ENCODE measurements around the gene ELF3.

DNA sequence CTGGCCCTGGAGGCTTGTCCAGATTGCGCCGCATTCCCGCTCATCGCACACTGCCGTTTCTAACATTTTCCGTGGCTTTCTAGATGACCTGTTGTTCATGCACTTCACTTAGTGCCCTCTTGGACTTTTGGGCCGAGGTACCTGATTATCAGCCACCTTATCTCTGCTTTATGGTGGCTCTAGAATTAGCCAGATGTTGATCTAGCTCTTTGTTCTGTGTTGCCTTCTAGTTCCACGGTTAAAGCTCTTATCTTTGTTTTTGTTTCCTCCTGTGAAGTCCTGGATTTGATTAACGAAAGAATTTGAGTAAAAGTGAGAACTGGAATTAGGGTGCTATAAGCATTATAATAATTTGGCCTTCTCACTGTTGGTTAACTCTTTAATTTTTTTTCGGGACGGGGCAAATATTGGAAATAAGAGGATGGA lies 27.0 kb upstream of the ELF3 start:
- TF ChIP-seq CTCF (IDR thresholded peaks at IDR 0.05) (no peak), POLR2A (IDR thresholded peaks at IDR 0.05) (no peak)

All from esophagus squamous epithelium (tissue), 4 donors.